CD4-positive, alpha-beta T cell treated with Interleukin-6 at 100 ng/mL for 8 hours (primary cell): ENCODE measurements around the gene B4GALT2.

Source experiments
- DNase-seq: peaks from one replicate; pipeline ENCODE4 v3.0.0-alpha.2; 2020; ENCODE audit warnings: mixed read lengths, low spot score

The B4GALT2 gene

GRCh38 chr1:43969746-43970466 is 9.1 kb upstream of the B4GALT2 start, which contains the start of gene DPH2:
Gene DPH2 (plus strand): TSS chr1:43970010. CDS start chr1:43970176, 166 bp downstream.
- DNase-seq: peak; percentile 95

GRCh38 chr1:43970502-43970901 is 8.5 kb upstream of the B4GALT2 start:
- no peak for DNase-seq

GRCh38 chr1:43970911-43971310 is 8.1 kb upstream of the B4GALT2 start:
- DNase-seq: no peak

DNA sequence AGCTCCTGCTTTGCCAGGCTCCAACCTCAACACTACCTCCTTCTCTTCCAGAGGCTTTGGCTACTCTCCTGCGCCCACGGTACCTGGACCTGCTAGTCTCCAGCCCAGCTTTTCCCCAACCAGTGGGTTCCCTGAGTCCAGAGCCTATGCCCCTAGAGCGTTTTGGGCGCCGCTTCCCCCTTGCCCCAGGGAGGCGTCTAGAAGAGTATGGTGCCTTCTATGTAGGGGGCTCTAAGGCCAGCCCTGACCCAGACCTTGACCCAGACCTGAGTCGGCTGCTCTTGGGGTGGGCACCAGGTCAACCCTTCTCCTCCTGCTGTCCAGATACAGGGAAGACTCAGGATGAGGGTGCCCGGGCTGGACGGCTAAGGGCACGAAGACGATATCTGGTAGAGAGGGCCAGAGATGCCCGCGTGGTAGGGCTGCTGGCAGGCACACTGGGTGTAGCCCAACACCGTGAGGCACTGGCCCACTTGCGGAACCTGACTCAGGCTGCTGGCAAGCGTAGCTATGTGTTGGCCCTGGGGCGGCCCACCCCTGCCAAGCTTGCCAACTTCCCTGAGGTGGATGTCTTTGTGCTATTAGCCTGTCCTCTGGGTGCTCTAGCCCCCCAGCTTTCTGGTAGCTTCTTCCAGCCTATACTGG is 7.6 kb upstream of the B4GALT2 start:
- no peak for DNase-seq

DNA sequence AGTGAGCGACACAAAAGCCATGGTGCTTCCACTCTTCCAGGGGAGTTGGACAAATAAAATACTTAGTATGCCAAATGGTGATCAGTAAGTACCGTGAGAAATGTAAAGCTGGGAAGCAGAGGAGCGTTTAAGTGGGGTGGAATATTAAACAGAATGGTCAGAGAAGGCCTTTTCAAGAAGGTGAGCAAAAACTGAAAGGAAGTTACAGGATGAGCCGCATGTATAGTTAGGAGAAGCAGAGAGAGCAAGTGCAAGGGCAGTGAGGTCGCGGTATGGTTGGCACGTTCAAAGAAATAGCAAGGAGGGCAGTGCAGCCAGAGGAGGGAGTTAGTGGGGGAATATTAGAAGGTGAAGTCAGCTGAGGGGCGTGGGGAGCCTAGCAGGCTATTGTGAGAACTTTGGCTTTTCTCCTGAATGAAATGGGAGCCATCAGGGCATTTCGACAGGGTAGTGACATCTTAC is 5.0 kb upstream of the B4GALT2 start:
- no peak for DNase-seq

DNA sequence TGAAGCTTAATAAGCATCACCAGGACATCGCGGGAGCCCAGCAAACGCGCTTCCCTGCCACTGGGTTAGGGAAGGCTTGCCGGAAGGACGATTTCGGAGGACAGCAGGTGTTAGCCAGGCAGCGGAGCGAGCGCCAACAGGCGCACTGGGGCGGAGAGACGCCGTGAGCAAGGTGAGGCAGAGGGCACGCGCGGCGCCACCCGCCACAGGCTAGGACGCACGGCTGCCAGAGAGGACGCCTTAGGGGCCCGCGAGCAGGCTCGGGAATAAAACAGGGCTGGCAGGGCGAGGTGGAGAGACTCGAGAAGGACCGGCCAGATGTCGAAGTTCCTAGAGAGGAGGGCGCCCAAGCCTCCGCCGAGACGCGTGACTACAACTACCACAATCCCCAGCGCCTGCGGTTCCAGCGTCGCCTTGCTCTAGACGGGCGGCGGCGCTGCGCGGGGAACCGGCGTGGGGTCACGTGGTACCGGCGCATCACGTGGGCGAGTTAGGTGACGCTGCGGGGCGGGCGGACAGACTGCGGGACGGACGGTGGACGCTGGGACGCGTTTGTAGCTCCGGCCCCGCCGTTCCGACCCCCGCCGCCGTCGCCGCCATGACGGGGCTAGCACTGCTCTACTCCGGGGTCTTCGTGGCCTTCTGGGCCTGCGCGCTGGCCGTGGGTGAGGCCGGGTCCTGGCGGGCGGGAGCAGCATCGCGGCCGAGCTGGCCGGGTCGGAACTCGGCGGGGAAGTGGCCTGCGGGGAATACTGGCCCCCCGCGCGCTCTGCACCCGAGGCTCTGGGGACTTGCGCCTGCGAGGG is 4.4 kb upstream of the B4GALT2 start, which contains the start of gene ATP6V0B:
Gene ATP6V0B, plus strand, starts transcription at position 518 of the 806 bp plus-strand sequence. Its CDS starts 81 bp downstream, at position 599.
- DNase-seq: peak; percentile 90

GRCh38 chr1:43975249-43975961 is 3.6 kb upstream of the B4GALT2 start:
- peak; percentile 44 for DNase-seq

DNA sequence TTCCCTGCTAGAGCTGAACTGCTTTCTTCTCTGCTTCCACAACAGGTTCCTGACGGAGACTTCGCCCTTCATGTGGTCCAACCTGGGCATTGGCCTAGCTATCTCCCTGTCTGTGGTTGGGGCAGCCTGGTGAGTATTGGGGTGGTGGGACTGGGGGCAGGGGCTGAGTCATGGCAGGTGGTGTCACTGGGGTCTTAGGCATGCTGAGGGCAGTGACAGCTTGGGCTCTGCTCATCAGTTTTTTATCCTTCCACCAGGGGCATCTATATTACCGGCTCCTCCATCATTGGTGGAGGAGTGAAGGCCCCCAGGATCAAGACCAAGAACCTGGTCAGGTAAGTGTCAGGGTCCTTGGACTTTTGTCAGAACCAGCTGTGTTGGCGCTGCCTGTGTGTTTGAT is 3.0 kb upstream of the B4GALT2 start:
- DNase-seq: no peak

GRCh38 chr1:43976890-43977289 is 2.1 kb upstream of the B4GALT2 start:
- no peak for DNase-seq

DNA sequence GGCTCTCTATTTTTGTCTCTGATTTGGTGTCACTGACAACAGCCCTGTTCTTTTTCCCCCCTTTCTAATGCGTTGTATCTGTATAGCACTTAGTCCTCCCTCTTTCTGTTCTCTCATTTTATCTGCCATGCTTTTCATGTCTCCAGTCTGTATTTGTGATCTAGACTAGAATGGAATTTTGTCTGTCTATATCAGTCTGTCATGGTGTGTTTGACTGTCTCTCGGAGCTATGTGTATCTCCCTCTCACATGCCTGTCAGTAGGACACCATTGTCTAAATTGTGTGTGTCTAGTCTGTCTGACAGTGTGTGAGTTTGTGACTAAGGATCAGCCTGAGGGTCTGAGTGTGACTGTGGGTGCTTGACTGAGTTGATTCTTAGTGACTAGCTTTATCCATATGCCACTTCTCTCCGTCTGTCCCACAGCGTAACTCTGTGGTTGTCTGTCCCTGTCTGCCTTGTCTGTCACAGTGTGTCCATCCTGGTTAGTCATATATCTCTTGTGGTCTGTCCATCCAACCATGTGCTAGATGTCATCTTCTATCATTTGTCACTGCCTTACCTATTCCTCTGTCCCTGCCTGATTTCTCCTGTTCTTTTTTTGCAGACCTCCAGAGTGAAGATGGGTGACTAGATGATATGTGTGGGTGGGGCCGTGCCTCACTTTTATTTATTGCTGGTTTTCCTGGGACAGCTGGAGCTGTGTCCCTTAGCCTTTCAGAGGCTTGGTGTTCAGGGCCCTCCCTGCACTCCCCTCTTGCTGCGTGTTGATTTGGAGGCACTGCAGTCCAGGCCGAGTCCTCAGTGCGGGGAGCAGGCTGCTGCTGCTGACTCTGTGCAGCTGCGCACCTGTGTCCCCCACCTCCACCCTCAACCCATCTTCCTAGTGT is 1.4 kb upstream of the B4GALT2 start:
- DNase-seq: no peak

DNA sequence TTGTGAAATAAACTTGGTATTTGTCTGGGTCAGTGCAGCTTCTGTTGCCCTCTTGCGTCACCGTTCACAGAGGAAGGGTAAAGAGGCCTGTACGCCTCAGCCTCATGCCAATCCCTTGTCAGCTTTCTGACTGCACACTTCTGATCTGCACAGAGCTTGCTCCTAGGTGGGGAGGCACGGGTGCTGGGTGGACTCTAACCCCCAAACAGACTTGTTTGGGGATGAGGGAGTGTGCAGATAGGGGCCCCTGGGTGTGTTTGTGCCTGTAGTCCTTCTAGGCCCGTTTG is 803 bp upstream of the B4GALT2 start:
- DNase-seq: no peak

- no peak for DNase-seq
Observed at GRCh38 chr1:43979261-43979527, 184 bp downstream of the B4GALT2 start.

DNA sequence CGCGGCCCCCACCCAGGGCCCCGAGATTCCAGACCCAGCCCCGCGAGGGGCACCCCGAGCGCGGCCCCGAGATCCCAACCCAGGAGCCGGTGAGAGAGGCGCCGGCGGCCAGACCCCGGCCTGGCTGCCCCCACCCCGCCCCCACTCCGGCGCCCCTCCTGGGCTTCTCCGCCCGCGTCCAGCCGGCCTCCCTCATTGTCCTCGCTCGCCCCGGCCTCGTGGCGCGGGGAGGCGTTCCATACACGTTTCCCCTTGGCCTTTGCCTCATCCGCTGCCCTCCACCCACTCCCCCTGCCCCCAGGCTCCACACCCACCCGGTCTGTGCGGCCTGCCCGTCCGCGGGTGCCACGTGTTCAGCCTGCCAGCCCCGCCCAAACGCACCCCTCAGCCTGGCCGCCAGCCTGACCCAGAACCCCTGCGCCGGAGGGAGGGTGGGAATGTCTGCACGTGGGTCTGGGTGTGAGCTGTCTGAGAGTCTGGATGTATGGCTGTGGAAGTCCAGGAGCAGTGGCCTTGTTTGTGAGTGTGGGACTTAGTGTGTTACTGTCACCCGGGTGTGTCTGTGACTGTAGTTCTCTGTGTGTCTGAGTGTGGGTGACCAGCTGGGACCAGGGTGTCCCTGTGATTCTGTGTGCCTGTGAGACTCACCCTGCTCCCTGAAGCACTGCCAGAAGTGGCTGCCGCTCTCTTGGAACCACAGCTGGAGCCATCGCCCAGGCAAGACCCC is 681 bp downstream of the B4GALT2 start:
- no peak for DNase-seq

- no peak for DNase-seq
Observed at GRCh38 chr1:43980255-43981134, 1.5 kb downstream of the B4GALT2 start.

DNA sequence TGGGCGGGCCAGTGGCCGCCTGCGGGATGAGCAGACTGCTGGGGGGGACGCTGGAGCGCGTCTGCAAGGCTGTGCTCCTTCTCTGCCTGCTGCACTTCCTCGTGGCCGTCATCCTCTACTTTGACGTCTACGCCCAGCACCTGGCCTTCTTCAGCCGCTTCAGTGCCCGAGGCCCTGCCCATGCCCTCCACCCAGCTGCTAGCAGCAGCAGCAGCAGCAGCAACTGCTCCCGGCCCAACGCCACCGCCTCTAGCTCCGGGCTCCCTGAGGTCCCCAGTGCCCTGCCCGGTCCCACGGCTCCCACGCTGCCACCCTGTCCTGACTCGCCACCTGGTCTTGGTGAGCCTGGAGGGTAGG is 2.1 kb downstream of the B4GALT2 start:
- no peak for DNase-seq

GRCh38 chr1:43981636-43982035 is 2.6 kb downstream of the B4GALT2 start:
- DNase-seq: no peak

DNA sequence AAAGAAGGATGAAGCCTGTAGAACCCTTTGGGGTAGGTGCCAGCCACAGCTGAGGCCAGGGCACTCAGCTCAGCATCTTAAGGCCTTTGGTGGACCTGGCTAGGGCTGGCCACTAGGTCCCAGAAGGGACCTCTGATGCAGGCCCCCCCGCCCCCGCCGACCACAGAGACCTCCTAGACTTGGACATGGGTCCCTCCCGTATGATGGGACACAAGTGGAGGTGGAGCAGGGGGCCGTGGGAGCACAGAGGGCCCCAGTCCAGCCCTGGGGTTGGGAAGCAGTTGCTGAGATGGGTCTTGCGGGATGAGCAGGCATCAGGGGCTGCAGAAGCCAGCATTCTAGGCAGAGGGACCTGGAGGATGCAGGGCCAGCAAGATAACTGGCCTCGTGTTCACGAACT is 3.2 kb downstream of the B4GALT2 start:
- DNase-seq: no peak

GRCh38 chr1:43982808-43983207 is 3.8 kb downstream of the B4GALT2 start:
- DNase-seq: no peak

DNA sequence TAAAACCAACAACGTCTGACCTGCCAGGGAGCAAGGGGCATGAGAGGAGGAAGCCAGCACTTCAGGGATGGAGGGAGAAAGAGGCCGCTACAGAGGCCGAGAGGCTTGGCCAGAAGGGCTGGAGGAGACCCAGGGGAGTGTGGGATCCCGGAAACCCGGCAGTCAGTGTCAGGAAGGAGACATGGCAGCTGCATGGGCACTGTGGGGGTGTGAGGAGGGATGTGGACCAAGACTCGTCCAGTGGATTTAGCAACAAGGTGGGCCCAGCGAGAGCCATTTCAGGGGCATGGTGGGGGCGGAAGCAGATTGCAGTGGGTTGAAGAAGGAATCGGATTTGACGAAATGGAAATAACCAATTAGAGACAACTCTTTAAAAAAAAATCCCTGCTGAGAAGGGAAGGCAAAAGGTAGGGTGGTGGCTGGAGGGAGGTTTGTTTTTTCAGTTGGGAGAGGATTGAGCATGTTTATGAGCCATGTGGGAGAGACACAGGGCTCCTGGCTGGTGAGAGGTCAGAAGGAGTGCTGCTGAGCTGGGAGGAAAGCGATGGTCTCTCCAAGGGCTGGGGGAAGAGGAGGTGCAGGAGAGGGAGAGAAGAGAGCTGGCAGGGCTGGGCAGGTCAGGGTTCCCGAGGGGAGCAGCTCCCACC is 4.4 kb downstream of the B4GALT2 start:
- DNase-seq: no peak
